Measurements from ENCODE around the gene CAPZA1.
"Not testable (repeated sequence)": the region's sequence is repeated elsewhere in the genome, so short reads cannot be mapped to it uniquely, and the experiment has no call there.

The CAPZA1 gene

DNA sequence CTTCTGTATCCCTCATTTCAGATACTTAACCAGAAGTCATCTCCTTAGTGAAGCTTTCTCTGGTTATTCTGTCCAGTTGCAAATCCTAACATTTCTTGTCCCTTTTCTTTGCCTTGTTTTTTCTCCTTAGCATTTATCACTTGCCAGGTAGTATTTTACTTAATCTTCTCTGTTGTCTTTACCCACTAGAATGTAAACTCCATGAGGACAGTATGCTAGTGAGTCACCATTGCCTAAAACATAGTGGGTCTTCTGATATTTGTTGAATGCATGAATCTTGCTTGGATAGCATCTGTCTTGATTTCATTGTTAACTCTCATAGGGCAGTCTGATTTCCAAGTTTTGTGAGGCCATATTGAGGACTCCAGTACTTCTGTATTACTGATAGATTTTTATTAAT, 9.6 kb downstream of the CAPZA1 start:
- no peak for DNase-seq

GRCh38 chr1:112633628-112634027, 14.0 kb downstream of the CAPZA1 start:
- no peak for DNase-seq

GRCh38 chr1:112634367-112634766, 14.7 kb downstream of the CAPZA1 start:
- DNase-seq = no peak

DNA sequence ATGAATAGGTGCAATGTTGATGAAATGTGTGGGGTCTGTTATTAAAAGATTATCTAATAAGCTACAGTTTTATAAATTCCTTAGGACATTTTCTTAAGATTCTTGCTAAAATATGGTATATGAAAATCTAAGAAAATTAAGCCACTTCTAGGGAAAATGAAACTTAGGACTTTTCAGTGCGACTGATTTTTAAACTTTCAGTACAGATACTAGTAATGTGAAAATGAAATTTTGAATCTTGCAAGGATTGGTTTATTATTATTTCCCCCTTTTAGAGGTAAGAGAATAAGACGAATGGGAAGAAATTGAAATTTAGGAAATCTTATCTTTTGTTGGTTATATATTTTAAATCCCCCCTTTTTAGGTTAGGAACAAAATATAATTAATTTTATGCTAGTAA, 16.4 kb downstream of the CAPZA1 start:
- DNase-seq = no peak

DNA sequence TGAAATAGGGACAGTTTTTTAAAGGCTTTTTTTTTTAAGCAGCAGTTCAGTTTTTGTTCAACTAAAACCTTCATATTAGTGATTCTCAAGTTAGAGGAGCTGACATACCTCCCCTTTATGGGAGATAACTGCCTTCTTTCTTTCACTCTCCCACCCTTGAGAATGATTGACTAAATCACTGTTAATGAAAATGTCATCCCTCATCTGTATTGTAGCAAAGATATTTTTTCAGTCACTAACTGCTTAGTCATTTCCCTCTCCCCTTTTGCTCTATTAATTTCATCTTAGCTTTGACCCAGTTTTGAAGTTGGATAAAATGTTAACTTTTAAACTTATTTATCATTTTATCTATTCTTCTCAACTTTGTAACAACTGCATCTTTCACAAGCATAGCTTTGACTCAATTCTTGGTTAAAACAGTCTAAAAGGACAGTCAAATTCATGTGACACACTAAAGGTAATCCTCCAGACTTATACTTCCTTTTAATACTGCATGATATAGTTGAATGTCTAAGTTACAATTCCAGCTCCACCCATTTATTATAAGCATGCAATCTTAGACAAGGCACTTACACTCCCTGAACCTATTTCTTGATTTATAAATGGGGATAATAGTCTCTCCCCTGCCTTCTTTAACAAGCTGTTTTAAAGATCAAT, 17.1 kb downstream of the CAPZA1 start:
- no peak for DNase-seq

DNA sequence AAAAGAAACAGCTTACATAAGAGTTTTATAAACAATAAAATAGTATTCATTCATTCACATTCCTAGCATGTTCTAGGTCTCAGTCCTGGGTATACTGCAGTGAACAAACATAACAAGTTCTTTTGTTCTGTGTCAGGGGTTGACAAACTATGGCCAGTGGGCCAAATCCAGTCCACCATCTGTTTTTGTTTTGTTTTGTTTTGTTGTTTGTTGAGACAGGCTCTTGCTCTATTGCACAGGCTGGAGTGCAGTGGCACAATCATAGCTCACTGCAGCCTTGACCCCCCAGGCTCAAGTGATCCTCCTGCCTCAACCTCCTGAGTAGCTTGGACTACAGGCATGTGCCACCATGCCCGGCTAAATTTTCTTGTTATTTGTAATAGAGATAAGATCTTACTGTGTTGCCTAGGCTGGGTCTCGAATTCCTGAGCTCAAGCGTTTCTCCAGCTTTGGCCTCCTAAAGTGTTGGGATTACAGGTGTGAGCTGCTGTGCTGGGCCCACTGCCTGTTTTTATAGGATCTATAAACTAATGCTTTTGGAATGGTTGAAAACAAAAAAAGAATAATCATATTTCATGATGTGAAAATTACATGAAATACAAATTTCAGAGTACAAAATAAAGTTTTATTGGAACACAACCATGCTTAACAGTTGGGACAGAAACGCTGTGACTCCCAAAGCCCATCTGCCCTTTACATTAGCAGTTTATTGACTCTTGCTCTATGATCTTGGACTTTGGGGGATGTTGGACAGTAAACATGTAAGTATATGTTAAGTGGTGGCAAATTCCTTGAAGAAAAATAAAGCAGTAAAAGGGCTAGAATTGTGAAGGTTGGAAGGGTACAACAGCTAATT, 17.9 kb downstream of the CAPZA1 start:
- no peak for DNase-seq

DNA sequence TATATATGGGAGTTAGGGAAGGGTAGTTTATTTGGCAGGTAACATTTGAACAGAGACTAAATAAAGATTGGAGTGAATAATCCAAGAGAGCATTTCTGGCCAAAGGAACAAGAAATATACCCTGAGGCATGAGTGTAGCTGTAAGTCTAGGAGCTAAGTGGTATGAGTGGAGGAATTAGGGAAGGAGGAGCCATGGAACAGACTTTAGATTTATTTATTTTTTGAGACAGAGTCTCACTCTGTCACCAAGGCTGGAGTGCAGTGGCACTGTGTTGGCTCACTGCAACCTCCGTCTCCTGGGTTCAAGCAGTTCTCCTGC, 18.4 kb downstream of the CAPZA1 start:
- no peak for DNase-seq

- not testable (repeated sequence) for DNase-seq
These were observed 20.8 kb downstream of the CAPZA1 start for GRCh38 chr1:112640437-112640836.

- no peak for DNase-seq
These were observed 23.4 kb downstream of the CAPZA1 start for GRCh38 chr1:112643080-112643479.

GRCh38 chr1:112646225-112646624, 26.6 kb downstream of the CAPZA1 start:
- DNase-seq = no peak

- no peak for DNase-seq
These were observed 31.6 kb downstream of the CAPZA1 start for GRCh38 chr1:112651205-112651604.

- DNase-seq = no peak
These were observed 46.2 kb downstream of the CAPZA1 start for GRCh38 chr1:112665857-112666256.

GRCh38 chr1:112666946-112667345, 47.3 kb downstream of the CAPZA1 start:
- DNase-seq = no peak

DNA sequence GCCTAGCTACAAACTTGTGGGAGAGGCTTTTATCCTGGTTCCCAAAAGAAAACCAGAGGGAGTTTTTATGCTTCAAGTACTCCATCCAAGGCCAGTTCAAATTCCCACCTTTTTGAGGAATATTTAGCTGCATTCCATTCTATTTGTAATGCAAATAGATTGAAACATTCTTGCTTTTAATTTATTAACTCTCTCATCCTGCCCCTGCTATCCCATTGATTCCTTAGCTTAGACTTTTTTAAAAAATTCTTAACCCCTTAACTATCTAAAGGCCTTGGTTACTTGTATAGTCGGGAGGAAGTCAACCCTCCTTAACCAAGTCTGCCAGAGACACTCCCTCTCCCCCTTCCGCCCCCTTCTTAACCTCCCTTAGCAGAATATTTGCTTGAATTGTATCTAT, 52.4 kb downstream of the CAPZA1 start:
- DNase-seq = no peak

GRCh38 chr1:112672842-112673241, 53.2 kb downstream of the CAPZA1 start:
- DNase-seq = no peak

GRCh38 chr1:112673592-112674439, 54.2 kb downstream of the CAPZA1 start:
- no peak for DNase-seq

DNA sequence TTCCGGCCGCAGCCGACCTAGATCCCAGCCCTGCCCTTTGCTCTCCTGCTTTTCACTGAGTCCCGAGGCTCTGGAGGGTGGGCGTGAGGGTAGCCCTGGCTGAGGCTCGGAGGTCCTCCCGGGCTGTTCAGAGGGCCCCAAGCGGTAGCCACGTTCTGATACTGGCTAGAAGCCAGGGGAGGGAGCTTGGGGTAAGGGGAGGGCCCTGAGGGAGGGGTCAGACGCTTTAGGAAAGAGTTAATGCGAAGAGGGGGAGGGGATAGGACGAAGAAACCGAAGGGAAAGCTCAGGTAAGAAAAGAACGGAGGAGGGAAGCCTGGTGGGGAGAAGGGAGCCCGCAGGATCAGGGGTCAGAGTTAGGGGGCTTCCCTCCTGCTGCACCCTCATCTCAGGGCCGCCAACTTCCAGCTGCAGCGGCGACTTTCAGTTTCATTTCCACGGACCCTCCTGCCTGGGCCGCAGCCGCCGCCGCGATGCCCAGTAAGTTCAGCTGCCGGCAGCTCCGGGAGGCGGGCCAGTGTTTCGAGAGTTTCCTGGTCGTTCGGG, 54.9 kb downstream of the CAPZA1 start, which contains the start of gene MOV10:
TSS of gene MOV10 (plus strand) at position 220 of the 546 bp plus-strand sequence. CDS start at position 474, 254 bp downstream.
- DNase-seq = peak; percentile 46

GRCh38 chr1:112674986-112675727, 55.5 kb downstream of the CAPZA1 start:
- peak; percentile 28 for DNase-seq

DNA sequence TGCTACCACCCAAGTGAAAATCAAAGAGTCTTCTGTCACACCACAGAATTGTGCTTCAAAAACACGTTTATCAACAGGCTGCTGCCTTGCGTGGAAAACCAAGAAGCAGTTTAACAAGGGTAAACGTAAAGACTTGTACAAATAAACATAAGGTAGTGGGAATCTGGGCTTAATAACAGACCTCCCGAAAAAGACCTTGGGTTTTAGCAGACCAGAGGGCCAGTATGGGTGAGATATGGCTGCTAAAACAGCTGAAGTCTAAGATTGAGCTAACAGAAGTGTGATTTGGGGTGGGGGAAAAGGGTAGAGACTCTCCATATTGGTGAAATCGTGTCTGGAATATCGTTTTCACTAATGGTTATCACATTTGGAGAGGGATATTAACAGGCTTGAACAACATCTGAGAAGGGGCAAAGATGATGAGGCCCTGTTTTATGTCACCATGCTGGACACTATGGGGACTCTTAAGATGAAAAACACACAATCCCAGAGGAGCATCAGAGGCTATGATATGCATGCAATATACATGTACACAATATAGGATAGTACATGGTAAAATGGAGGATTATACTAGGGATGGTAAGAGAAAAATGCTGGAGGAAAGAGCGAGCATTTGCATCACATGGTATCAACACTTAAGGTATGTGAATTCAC, 56.2 kb downstream of the CAPZA1 start:
- DNase-seq = no peak

DNA sequence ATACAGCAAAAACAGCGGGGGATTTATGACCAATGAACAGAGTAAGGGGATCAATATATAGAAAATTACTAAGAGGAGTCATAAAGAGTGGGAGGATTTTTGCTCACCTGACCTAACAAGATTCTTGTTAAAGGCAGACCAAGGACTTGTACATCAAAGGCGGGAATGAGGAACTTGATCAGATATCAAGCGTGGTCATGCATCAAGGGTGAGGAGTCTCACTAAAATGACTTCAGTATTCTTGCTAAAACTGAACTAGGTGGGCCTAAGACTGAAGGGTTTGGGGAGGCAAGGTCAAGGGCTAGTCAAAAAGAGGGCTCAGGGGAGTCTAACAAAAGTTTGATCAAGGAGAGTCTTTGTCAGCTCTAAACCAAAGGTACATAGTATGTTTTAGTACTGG, 56.9 kb downstream of the CAPZA1 start:
- no peak for DNase-seq

- DNase-seq = no peak
These were observed 57.9 kb downstream of the CAPZA1 start for GRCh38 chr1:112677501-112677900.

- DNase-seq = no peak
These were observed 59.0 kb downstream of the CAPZA1 start for GRCh38 chr1:112678605-112679004.

Data from activated CD4-positive, alpha-beta T cell treated with anti-CD3 and anti-CD28 coated beads for 1 hour (primary cell).